Measurements from ENCODE around the gene AREL1. TPM values are rescaled to one million over a fixed set of nuclear protein-coding genes. Genes with fewer than 3 reads are reported as not detected.

AREL1 gene
- total RNA-seq, 1 experiment from 2014 or later: 45.9 TPM

DNA sequence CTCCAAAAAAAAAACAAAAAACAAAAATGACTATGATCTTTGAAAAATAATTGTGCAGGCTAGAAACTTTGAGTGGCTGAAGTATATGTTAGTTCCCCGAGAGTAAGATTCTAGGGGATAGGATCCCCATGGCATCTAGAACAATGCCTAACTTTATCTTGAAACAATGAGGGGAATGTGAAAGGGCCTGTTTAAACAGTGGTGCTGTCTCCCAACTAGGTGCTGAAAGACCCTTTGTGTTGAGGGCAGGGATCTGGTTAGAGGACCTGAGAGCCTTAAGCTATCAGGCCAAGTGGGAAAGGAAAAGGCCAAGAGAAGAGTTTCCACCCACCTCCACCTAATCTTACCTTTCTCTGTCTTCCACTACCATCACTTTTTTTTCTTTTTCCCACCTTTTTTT lies 43.4 kb upstream of the AREL1 start:
- ChIA-PET POLR2A (no interaction called here), CTCF (no interaction called here), RAD21 (ENCODE audit: low non-redundant PET in 1 of 2, low total read pairs in 2 of 2, uncharacterized antibody in 2 of 2, unreplicated experiment in 2 of 2) (no interaction called here)
- Histone ChIP-seq H3K4me2 (ENCODE audit: low read length) (no peak overlapping the region), H3K27me3 (ENCODE audit: insufficient read depth, low read length) (no peaks in the 10 kb centered on the region), H3K9ac (ENCODE audit: low read length) (no peak overlapping the region), H3K79me2 (ENCODE audit: insufficient read depth, low read length) (no peaks in the 10 kb centered on the region), H4K20me1 (ENCODE audit: insufficient read depth) (no peaks in the 10 kb centered on the region), H3K9me3 (ENCODE audit: control insufficient read depth in 1 of 2, insufficient read depth in 1 of 2, low read depth in 1 of 2, low read length in 2 of 2) (no peaks in the 10 kb centered on the region), H3K36me3 (ENCODE audit: control insufficient read depth in 1 of 2, insufficient read depth in 2 of 2, low read length in 2 of 2) (no peaks in the 10 kb centered on the region), H3K9me2 (ENCODE audit: insufficient read depth) (no peaks in the 10 kb centered on the region), H3K27ac (ENCODE audit: low read depth, low read length) (no peak overlapping the region), H2AFZ (ENCODE audit: low read depth, low read length, poor library complexity, severe bottlenecking) (no peak overlapping the region), H3K4me3 (replicated peaks in 1 of 2; ENCODE audit: low read depth in 1 of 2, low read length in 2 of 2) (no peak overlapping the region), H3K4me1 (ENCODE audit: control insufficient read depth in 1 of 2, insufficient read depth in 2 of 2, low read length in 2 of 2) (no peaks in the 10 kb centered on the region)
- intact Hi-C loops (cut with micrococcal nuclease): no loop called here
- ATAC-seq (no peak), DNase-seq (ENCODE audit: low read depth, low spot score) (no peak)
- BruUV-seq (replicated peaks): no TSS peak
- TF ChIP-seq, protein P1, sequence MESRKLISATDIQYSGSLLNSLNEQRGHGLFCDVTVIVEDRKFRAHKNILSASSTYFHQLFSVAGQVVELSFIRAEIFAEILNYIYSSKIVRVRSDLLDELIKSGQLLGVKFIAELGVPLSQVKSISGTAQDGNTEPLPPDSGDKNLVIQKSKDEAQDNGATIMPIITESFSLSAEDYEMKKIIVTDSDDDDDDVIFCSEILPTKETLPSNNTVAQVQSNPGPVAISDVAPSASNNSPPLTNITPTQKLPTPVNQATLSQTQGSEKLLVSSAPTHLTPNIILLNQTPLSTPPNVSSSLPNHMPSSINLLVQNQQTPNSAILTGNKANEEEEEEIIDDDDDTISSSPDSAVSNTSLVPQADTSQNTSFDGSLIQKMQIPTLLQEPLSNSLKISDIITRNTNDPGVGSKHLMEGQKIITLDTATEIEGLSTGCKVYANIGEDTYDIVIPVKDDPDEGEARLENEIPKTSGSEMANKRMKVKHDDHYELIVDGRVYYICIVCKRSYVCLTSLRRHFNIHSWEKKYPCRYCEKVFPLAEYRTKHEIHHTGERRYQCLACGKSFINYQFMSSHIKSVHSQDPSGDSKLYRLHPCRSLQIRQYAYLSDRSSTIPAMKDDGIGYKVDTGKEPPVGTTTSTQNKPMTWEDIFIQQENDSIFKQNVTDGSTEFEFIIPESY (IDR thresholded peaks at IDR 0.05; ENCODE audit: extremely low read depth, insufficient replicate concordance, low read length): no peak
- TF ChIP-seq EGR1 (IDR thresholded peaks at IDR 0.05; ENCODE audit: low read depth) (no peak), JUND (IDR thresholded peaks at IDR 0.05) (no peak), RAD21 (IDR thresholded peaks at IDR 0.05; ENCODE audit: low read depth) (no peak), FOSL1 (IDR thresholded peaks at IDR 0.05; ENCODE audit: low read depth) (no peak), YY1 (IDR thresholded peaks at IDR 0.05; ENCODE audit: extremely low read depth, insufficient replicate concordance, low read depth, low read length) (no peak), ZNF274 (IDR thresholded peaks at IDR 0.05; ENCODE audit: low read depth, low read length) (no peak), CBX3 (IDR thresholded peaks at IDR 0.05; ENCODE audit: low read depth) (no peak), SP1 (IDR thresholded peaks at IDR 0.05; ENCODE audit: low read depth) (no peak)

DNA sequence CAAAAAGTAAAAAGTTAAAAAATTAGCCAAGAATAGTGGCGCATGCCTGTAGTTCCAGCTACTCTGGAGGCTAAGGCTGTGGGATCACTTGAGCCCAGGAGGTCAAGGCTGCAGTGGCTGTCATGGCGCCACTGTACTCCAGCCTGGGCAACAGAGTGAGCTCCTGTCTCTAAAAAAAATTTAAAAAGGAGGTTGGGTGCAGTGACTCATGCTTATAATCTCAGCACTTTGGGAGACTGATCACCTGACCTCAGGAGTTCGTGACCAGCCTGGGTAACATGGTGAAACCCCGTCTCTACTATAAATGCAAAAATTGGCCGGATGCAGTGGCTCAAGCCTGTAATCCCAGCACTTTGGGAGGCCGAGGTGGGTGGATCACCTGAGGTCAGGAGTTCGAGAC lies 42.0 kb upstream of the AREL1 start:
- Histone ChIP-seq H3K4me3 (replicated peaks in 1 of 2; ENCODE audit: low read depth in 1 of 2, low read length in 2 of 2) (no peak overlapping the region), H3K79me2 (ENCODE audit: insufficient read depth, low read length) (no peaks in the 10 kb centered on the region), H3K9me3 (ENCODE audit: control insufficient read depth in 1 of 2, insufficient read depth in 1 of 2, low read depth in 1 of 2, low read length in 2 of 2) (no peaks in the 10 kb centered on the region), H3K36me3 (ENCODE audit: control insufficient read depth in 1 of 2, insufficient read depth in 2 of 2, low read length in 2 of 2) (no peaks in the 10 kb centered on the region), H3K9me2 (ENCODE audit: insufficient read depth) (no peaks in the 10 kb centered on the region), H2AFZ (ENCODE audit: low read depth, low read length, poor library complexity, severe bottlenecking) (no peak overlapping the region), H3K4me1 (ENCODE audit: control insufficient read depth in 1 of 2, insufficient read depth in 2 of 2, low read length in 2 of 2) (no peaks in the 10 kb centered on the region), H3K4me2 (ENCODE audit: low read length) (no peak overlapping the region), H3K27ac (ENCODE audit: low read depth, low read length) (no peak overlapping the region), H3K27me3 (ENCODE audit: insufficient read depth, low read length) (no peaks in the 10 kb centered on the region), H3K9ac (ENCODE audit: low read length) (no peak overlapping the region), H4K20me1 (ENCODE audit: insufficient read depth) (no peaks in the 10 kb centered on the region)
- ATAC-seq (no peak), DNase-seq (ENCODE audit: low read depth, low spot score) (no peak)
- POLR2A ChIA-PET: interaction anchor here (1.1 kb wide), 1 partner anchor 8 kb away, joined by 5 read pairs; the partner anchor contains the start of gene YLPM1
- CTCF ChIA-PET: no interaction called here
- RAD21 ChIA-PET (ENCODE audit: low non-redundant PET in 1 of 2, low total read pairs in 2 of 2, uncharacterized antibody in 2 of 2, unreplicated experiment in 2 of 2): no interaction called here
- no TSS peak for BruUV-seq (replicated peaks)
- TF ChIP-seq, protein P2, sequence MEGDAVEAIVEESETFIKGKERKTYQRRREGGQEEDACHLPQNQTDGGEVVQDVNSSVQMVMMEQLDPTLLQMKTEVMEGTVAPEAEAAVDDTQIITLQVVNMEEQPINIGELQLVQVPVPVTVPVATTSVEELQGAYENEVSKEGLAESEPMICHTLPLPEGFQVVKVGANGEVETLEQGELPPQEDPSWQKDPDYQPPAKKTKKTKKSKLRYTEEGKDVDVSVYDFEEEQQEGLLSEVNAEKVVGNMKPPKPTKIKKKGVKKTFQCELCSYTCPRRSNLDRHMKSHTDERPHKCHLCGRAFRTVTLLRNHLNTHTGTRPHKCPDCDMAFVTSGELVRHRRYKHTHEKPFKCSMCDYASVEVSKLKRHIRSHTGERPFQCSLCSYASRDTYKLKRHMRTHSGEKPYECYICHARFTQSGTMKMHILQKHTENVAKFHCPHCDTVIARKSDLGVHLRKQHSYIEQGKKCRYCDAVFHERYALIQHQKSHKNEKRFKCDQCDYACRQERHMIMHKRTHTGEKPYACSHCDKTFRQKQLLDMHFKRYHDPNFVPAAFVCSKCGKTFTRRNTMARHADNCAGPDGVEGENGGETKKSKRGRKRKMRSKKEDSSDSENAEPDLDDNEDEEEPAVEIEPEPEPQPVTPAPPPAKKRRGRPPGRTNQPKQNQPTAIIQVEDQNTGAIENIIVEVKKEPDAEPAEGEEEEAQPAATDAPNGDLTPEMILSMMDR (IDR thresholded peaks at IDR 0.05 in 2 of 3, conservative IDR thresholded peaks at IDR 0.05 in 1 of 3; ENCODE audit: borderline replicate concordance in 1 of 3, insufficient read depth in 1 of 3, low read depth in 2 of 3, low read length in 2 of 3): no peak
- TF ChIP-seq ZNF274 (IDR thresholded peaks at IDR 0.05; ENCODE audit: low read depth, low read length) (no peak), EZH2 (IDR thresholded peaks at IDR 0.05) (no peak), SIN3A (IDR thresholded peaks at IDR 0.05; ENCODE audit: low read depth) (no peak), POLR2AphosphoS5 (IDR thresholded peaks at IDR 0.05; ENCODE audit: low read depth, low read length) (no peak), ELF1 (IDR thresholded peaks at IDR 0.05; ENCODE audit: borderline replicate concordance, low read depth) (no peak), SP1 (IDR thresholded peaks at IDR 0.05; ENCODE audit: low read depth) (no peak), EZH2phosphoT487 (IDR thresholded peaks at IDR 0.05; ENCODE audit: borderline replicate concordance) (no peak), JUND (IDR thresholded peaks at IDR 0.05) (no peak), ZFX (IDR thresholded peaks at IDR 0.05) (no peak), CEBPB (IDR thresholded peaks at IDR 0.05; ENCODE audit: low read depth) (no peak)
- intact Hi-C loops (cut with micrococcal nuclease): no loop called here
